AG04450 (cell line): ENCODE results near the gene MYH14. TPM values are rescaled to one million over a fixed set of nuclear protein-coding genes. Genes with fewer than 3 reads are reported as not detected.
A peak's percentile ranks its signal among the peaks of the same experiment; 100 is the strongest.
"Not testable (repeated sequence)": the region's sequence is repeated elsewhere in the genome, so short reads cannot be mapped to it uniquely, and the experiment has no call there.

ENCODE experiments used
- CTCF ChIA-PET: fragments of 300-600, 350-600 bp; formaldehyde crosslinking; extraction: SDS; loops from one replicate; lab custom pipeline; 2022; ENCODE audit warnings: antibody characterized with exemption, inconsistent platforms; lab: Charles Lee
- POLR2A ChIA-PET: fragments of 350-600 bp; formaldehyde crosslinking; extraction: SDS; loops from one replicate; lab custom pipeline; 2021; ENCODE audit warnings: antibody characterized with exemption, inconsistent platforms; lab: Yijun Ruan, JAX
- DNase-seq: peaks from one replicate; pipeline ENCODE4 v3.0.0-alpha.2; 2011; ENCODE audit warnings: low read depth, low spot score
- H3K27ac ChIP-seq: one replicate; pipeline ENCODE4 v1.5.1; 2012; ENCODE audit warnings: low read depth, low read length, control low read depth
- H3K27me3 ChIP-seq: one replicate; pipeline ENCODE4 v1.6.0; 2012; ENCODE audit warnings: low read length; ENCODE audit not compliant: control insufficient read depth, insufficient read depth
- H3K4me3 ChIP-seq: 2 replicates; pipeline ENCODE4 v1.5.1; 2011; ENCODE audit warnings: mild to moderate bottlenecking, low read depth, low read length, control low read depth
- H3K9me3 ChIP-seq: 2 replicates; pipeline ENCODE4 v1.5.1; 2012; ENCODE audit warnings: low read length; ENCODE audit not compliant: control insufficient read depth, insufficient read depth
- polyA plus RNA-seq: library from polyadenylated mRNA; depleted of rRNA; stranded (reverse); fragments of >200 nt; gene quantifications from 2 replicates; pipeline ENCODE4 v1.2.3, GENCODE V29; 2011
- TF ChIP-seq, protein P1 (sequence below): IDR thresholded peaks from 2 replicates; pipeline ENCODE4 v1.5.1; 2011; ENCODE audit warnings: low read depth, low read length, control low read depth, inconsistent platforms

MYH14 gene
- polyA plus RNA-seq, 1 experiment, result not detected

- DNase-seq, result no peak
- Histone ChIP-seq H3K4me3 (no peak overlapping the region), H3K27ac (no peak overlapping the region), H3K27me3 (peaks cover 7% of the 10 kb centered on the region), H3K9me3 (0 out of 2 replicates have a peak, but pooled peaks cover under 1% of the 10 kb centered on the region)
- TF ChIP-seq, protein P1, sequence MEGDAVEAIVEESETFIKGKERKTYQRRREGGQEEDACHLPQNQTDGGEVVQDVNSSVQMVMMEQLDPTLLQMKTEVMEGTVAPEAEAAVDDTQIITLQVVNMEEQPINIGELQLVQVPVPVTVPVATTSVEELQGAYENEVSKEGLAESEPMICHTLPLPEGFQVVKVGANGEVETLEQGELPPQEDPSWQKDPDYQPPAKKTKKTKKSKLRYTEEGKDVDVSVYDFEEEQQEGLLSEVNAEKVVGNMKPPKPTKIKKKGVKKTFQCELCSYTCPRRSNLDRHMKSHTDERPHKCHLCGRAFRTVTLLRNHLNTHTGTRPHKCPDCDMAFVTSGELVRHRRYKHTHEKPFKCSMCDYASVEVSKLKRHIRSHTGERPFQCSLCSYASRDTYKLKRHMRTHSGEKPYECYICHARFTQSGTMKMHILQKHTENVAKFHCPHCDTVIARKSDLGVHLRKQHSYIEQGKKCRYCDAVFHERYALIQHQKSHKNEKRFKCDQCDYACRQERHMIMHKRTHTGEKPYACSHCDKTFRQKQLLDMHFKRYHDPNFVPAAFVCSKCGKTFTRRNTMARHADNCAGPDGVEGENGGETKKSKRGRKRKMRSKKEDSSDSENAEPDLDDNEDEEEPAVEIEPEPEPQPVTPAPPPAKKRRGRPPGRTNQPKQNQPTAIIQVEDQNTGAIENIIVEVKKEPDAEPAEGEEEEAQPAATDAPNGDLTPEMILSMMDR, result no peak
- CTCF ChIA-PET, result no interaction called here
- POLR2A ChIA-PET, result no interaction called here
Observed at GRCh38 chr19:50352242-50352641, 148.8 kb downstream of the MYH14 start.

DNA sequence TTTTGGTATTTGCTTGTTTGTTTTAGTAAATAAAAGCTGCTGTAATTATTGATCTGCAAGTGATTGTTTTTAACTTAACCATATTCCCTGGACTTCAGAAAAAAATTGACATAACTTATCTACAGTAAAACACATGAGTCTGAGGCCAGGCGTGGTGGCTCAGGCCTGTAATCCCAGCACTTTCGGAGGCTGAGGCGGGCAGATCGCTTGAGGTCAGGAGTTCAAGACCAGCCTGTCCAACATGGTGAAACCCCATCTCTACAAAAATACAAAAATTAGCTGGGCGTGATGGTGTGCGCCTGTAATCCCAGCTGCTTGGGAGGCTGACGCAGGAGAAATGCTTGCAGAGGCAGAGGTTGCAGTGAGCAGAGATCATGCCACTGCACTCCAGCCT is 150.1 kb downstream of the MYH14 start:
- H3K27ac ChIP-seq, H3K4me3 ChIP-seq, H3K27me3 ChIP-seq, H3K9me3 ChIP-seq, POLR2A ChIA-PET, DNase-seq: not testable (repeated sequence)
- CTCF ChIA-PET, result interaction anchor here (0.6 kb wide), 2 partner anchors 429 to 504 kb away, joined by 3 read pairs; no protein-coding TSS in a partner anchor

DNA sequence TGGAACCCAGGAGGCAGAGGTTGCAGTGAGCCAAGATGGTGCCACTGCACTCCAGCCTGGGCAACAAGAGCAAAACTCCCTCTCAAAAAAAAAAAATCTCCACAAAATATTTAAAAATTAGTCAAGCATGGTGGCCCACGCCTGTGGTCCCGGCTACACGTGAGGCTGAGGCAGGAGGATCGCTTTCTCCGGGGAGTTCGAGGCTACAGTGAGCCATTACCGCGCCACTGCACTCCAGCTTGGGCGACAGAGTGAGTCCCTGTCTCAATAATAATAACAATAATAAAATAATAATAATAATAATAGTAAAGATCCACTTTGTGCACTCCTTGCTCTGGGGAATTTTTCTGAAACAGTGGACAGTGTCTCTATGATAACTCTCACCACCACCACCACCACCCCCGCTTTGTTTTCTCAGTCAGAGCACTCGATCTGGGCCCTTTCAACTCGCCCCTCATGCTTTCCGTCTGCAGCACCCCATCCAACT is 153.3 kb downstream of the MYH14 start:
- TF ChIP-seq, protein P1, result no peak
- H3K4me3 ChIP-seq, result no peak overlapping the region
- ChIA-PET CTCF (interaction anchor here (0.7 to 2.3 kb wide), 21 partner anchors 10 to 636 kb away, joined by 3 to 22 read pairs (median 4); partner anchors contain the start of gene JOSD2), POLR2A (interaction anchor here (0.7 kb wide), 2 partner anchors 108 to 438 kb away, joined by 3 read pairs; no protein-coding TSS in a partner anchor)
- peaks cover 4% of the 10 kb centered on the region for H3K27me3 ChIP-seq
- no peak overlapping the region for H3K27ac ChIP-seq
- H3K9me3 ChIP-seq, result peaks cover 9% of the 10 kb centered on the region
- DNase-seq, result no peak

DNA sequence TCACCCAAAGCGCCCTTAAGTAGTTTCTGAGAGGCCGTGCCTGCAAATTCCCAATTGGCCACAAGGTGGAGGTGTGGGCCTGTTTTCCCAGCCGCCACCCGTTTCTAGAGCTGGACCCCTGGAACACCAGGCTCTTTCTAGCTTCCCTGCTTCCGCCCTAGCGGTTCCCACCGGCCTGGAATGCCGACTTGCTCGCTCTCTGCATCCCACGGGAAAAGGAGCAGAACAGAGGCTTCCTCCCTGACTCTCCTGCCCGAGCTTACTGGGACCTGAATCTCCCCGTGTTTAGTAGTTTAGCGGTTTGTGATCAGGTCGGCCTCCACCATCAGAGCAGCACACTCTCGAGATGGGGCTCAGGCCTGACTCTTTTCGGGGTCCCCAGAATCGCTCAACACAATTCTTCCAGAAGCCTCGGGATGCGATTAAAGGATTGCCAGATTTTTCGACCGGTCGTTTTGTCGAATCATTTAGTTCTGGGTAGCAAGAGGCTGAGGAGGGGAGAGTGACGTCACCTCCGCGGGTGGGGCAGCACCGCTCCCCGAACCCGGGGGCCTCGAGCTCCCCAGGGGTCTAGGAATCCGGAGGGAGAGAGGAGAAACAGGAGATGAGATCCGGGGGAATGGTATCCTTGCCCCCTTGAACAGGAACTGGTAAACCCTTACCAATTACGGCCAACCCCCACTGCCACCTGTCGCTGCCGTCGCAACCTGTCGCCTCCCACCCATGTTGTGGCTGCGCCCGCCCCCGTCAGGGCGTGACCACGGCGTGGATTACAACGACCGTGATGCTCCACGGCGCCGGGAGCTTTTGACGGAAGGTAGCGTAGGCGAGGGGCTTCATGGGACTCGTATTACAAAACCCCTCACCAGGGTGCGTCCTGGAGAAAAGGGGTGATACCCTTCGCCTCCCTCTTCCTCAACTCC is 154.0 kb downstream of the MYH14 start:
- no peak for DNase-seq
- POLR2A ChIA-PET, result interaction anchor here (0.7 kb wide), 2 partner anchors 107 to 437 kb away, joined by 3 read pairs; no protein-coding TSS in a partner anchor
- Histone ChIP-seq H3K27ac (no peak overlapping the region), H3K4me3 (peak overlapping the region; percentile 44), H3K9me3 (peaks cover 9% of the 10 kb centered on the region), H3K27me3 (no peaks in the 10 kb centered on the region)
- CTCF ChIA-PET, result interaction anchor here (0.5 to 2.3 kb wide), 22 partner anchors 9 to 636 kb away, joined by 3 to 22 read pairs (median 4); partner anchors contain the start of gene JOSD2
- TF ChIP-seq, protein P1, result peak; percentile 85

GRCh38 chr19:50358483-50359327 is 155.3 kb downstream of the MYH14 start:
- Histone ChIP-seq H3K27ac (no peak overlapping the region), H3K27me3 (no peaks in the 10 kb centered on the region), H3K9me3 (peaks cover 9% of the 10 kb centered on the region), H3K4me3 (peak overlapping the region; percentile 53)
- ChIA-PET CTCF (interaction anchor here (1.0 to 2.3 kb wide), 4 partner anchors 10 to 563 kb away, joined by 4 to 22 read pairs (median 6); no protein-coding TSS in a partner anchor), POLR2A (no interaction called here)
- TF ChIP-seq, protein P1, result no peak
- DNase-seq, result no peak
